K562 (cell line): ENCODE measurements around the gene CLCNKB. TPM values are rescaled to one million over a fixed set of nuclear protein-coding genes. Genes with fewer than 3 reads are reported as not detected.

Experiments used
- CBX8 ChIP-seq: fragments of 200-600 bp; sonication (generic); IDR thresholded peaks from 2 replicates; pipeline ENCODE4 v1.6.1; 2012; ENCODE audit warnings: borderline replicate concordance, mixed run types, low read depth, mild to moderate bottlenecking, moderate library complexity, mixed read lengths, low read length, control low read depth, inconsistent platforms; ENCODE audit not compliant: poor library complexity, severe bottlenecking; ENCODE audit errors: extremely low read depth
- DIDO1 ChIP-seq: fragments of 450-650 bp; IDR thresholded peaks from 2 replicates; pipeline ENCODE4 v1.6.1; 2016; ENCODE audit warnings: low read depth, missing biosample characterization, missing genetic modification characterization
- ELK1 ChIP-seq: sonication (generic); formaldehyde crosslinking; IDR thresholded peaks from 2 replicates; pipeline ENCODE4 v1.8.1; 2022; ENCODE audit warnings: missing genetic modification reagents
- GABPA ChIP-seq: fragments of 200-800 bp; sonication (Bioruptor generic); conservative IDR thresholded peaks from 2 replicates; pipeline ENCODE4 v1.6.1; 2016; ENCODE audit warnings: low read depth, missing genetic modification characterization, missing compliant biosample characterization
- GTF2A2 ChIP-seq: IDR thresholded peaks from 2 replicates; pipeline ENCODE4 v1.6.1; 2016; ENCODE audit warnings: mild to moderate bottlenecking, missing genetic modification characterization, missing compliant biosample characterization
- HNRNPL ChIP-seq: fragments of 200-400 bp; formaldehyde crosslinking; IDR thresholded peaks from 2 replicates; pipeline ENCODE4 v1.6.1; 2017; ENCODE audit warnings: low read depth, mild to moderate bottlenecking, low read length
- KDM1A ChIP-seq, 2 experiments: fragments of 450-650 bp; IDR thresholded peaks; 2 replicates each; pipeline ENCODE4 v1.6.1; 2016; ENCODE audit warnings: mild to moderate bottlenecking in 2 of 2
- MAFK ChIP-seq: IDR thresholded peaks from 2 replicates; pipeline ENCODE4 v1.6.1; 2011; ENCODE audit warnings: low read length, improper control_type of control experiment
- MBD2 ChIP-seq: sonication (generic); IDR thresholded peaks from 2 replicates; pipeline ENCODE4 v1.6.1; 2016; ENCODE audit warnings: low read depth, borderline replicate concordance
- MLLT1 ChIP-seq, 2 experiments: fragments of 450-650 bp; IDR thresholded peaks; 2 replicates each; pipeline ENCODE4 v1.6.1; 2016
- PHF8 ChIP-seq: fragments of 200-600 bp; sonication (generic); IDR thresholded peaks from 2 replicates; pipeline ENCODE4 v1.6.1; 2012; ENCODE audit warnings: mixed run types, mild to moderate bottlenecking, inconsistent platforms, low read length, moderate library complexity, borderline replicate concordance
- PYGO2 ChIP-seq: fragments of 450-650 bp; IDR thresholded peaks from 2 replicates; pipeline ENCODE4 v1.6.1; 2016; ENCODE audit warnings: mild to moderate bottlenecking, missing genetic modification characterization, moderate library complexity, missing compliant biosample characterization
- RBM25 ChIP-seq: fragments of 200-400 bp; formaldehyde crosslinking; IDR thresholded peaks from 2 replicates; pipeline ENCODE4 v1.6.1; 2018; ENCODE audit warnings: low read length, low read depth, moderate library complexity; ENCODE audit not compliant: severe bottlenecking
- SIN3B ChIP-seq: fragments of 450-650 bp; IDR thresholded peaks from 2 replicates; pipeline ENCODE4 v1.6.1; 2017; ENCODE audit warnings: low read depth, mild to moderate bottlenecking, moderate library complexity
- SRSF9 ChIP-seq: fragments of 200-400 bp; formaldehyde crosslinking; IDR thresholded peaks from 2 replicates; pipeline ENCODE4 v1.6.1; 2017; ENCODE audit warnings: low read depth, low read length, borderline replicate concordance
- TRIM25 ChIP-seq: fragments of 450-650 bp; IDR thresholded peaks from 2 replicates; pipeline ENCODE4 v1.7.0; 2016; ENCODE audit warnings: borderline replicate concordance
- ZBTB1 ChIP-seq: sonication (generic); formaldehyde crosslinking; IDR thresholded peaks from 2 replicates; pipeline ENCODE4 v1.8.1; 2023; ENCODE audit warnings: missing genetic modification reagents, low read depth, mild to moderate bottlenecking, borderline replicate concordance
- ZBTB17 ChIP-seq: fragments of 450-650 bp; formaldehyde crosslinking; IDR thresholded peaks from 2 replicates; pipeline ENCODE4 v1.4.0; 2020; ENCODE audit warnings: mild to moderate bottlenecking
- ZBTB33 ChIP-seq: sonication (generic); formaldehyde crosslinking; IDR thresholded peaks from 2 replicates; pipeline ENCODE4 v1.8.1; 2023; ENCODE audit warnings: mild to moderate bottlenecking, missing genetic modification reagents
- ZNF140 ChIP-seq: fragments of 250-450 bp; sonication (Bioruptor Pico); IDR thresholded peaks from 2 replicates; pipeline ENCODE4 v1.8.0; 2021; ENCODE audit warnings: moderate library complexity, mild to moderate bottlenecking, inconsistent platforms
- ZNF165 ChIP-seq: fragments of 250-450 bp; sonication (Bioruptor Pico); IDR thresholded peaks from 2 replicates; pipeline ENCODE4 v1.4.0; 2020; ENCODE audit warnings: borderline replicate concordance
- polyA plus RNA-seq, 8 experiments: library from polyadenylated mRNA; depleted of rRNA in 4 of 8; stranded (reverse) in 5 of 8; unstranded in 3 of 8; fragments of >200 nt; fragmentation: Nextera tagmentation in 2 of 8; fragmentation: Illumina TruSeq in 1 of 8; extraction: Ambion mirVana in 2 of 8; extraction: Trizol in 1 of 8; gene quantifications; 2 replicates each; pipeline versions ENCODE4 v1.2.1 to v1.2.3, GENCODE V29; 2011 to 2014; ENCODE audit warnings: inconsistent platforms in 1 of 8, missing spikeins in 1 of 8
- total RNA-seq, 7 experiments: library from RNA; depleted of rRNA in 6 of 7; stranded (reverse); fragments of >200 nt in 6 of 7; fragmentation: Illumina TruSeq in 2 of 7; extraction: Trizol in 2 of 7; gene quantifications; 2 replicates each; pipeline versions ENCODE4 v1.2.1 to v1.2.3, GENCODE V29; 2011 to 2021; ENCODE audit warnings: low replicate concordance in 1 of 7

CLCNKB gene
- total and polyA plus RNA-seq, 9 of the 15 experiments (the other 6 are each of a cell fraction or from before 2014, with no cell fraction given): 0.08 to 1.7 (median 0.64) TPM

- TF ChIP-seq ZBTB33 (no peak), RBM25 (no peak), TRIM25 (no peak), HNRNPL (no peak), ELK1 (CRISPR knock-in tag) (no peak), SIN3B (no peak), SRSF9 (no peak), MLLT1 (IDR thresholded peaks at IDR 0.05) (0 out of 4 replicates have a peak, but pooled peaks of 1 of the 2 experiments have one; percentile 23), ZNF165 (no peak), KDM1A (IDR thresholded peaks at IDR 0.05) (no peak), ZBTB1 (CRISPR knock-in tag) (no peak), ZBTB17 (CRISPR knock-in tag) (no peak), MBD2 (no peak), GABPA (tag) (no peak), PHF8 (no peak; the same call in 1 of the 2 replicates), DIDO1 (tag) (no peak), CBX8 (no peak), PYGO2 (tag) (no peak), MAFK (peak; percentile 18; the same call in 1 of the 2 replicates), GTF2A2 (tag) (no peak), ZNF140 (CRISPR knock-in tag) (no peak)
These were observed 12.3 kb downstream of the CLCNKB start (continued) for GRCh38 chr1:16055613-16056520.
